Keratinocyte (primary cell): ENCODE data around the gene EEIG2. TPM values are rescaled to one million over a fixed set of nuclear protein-coding genes. Genes with fewer than 3 reads are reported as not detected.

Experiments used
- DNase-seq: peaks from one replicate; pipeline ENCODE4 v3.0.0-alpha.2; 2011; ENCODE audit warnings: low read depth, missing footprints, low spot score
- FAIRE-seq: peaks from 2 replicates; lab custom pipeline; 2011; peaks lifted over from hg19 to GRCh38; lab: Jason Lieb, UNC
- H2AFZ ChIP-seq: 2 replicates; pipeline ENCODE4 v1.6.0; 2012; ENCODE audit warnings: low read length, control low read depth, inconsistent platforms; ENCODE audit not compliant: control insufficient read depth
- H3K27ac ChIP-seq: 2 replicates; pipeline ENCODE4 v1.5.1; 2011; ENCODE audit warnings: low read length; ENCODE audit not compliant: control insufficient read depth, insufficient read depth
- H3K27me3 ChIP-seq: 3 replicates; pipeline ENCODE4 v1.6.0; 2011; ENCODE audit warnings: low read length; ENCODE audit not compliant: control insufficient read depth, insufficient read depth; ENCODE audit errors: extremely low read depth
- H3K36me3 ChIP-seq, 2 experiments: 2 replicates in 1 of 2; 3 replicates in 1 of 2; pipeline ENCODE4 v1.5.1; 2011; ENCODE audit warnings: low read length in 2 of 2, mild to moderate bottlenecking in 1 of 2; ENCODE audit not compliant: control insufficient read depth in 2 of 2, insufficient read depth in 2 of 2; ENCODE audit errors: extremely low read depth in 1 of 2
- H3K4me1 ChIP-seq: 3 replicates; pipeline ENCODE4 v1.5.1; 2011; ENCODE audit warnings: low read length; ENCODE audit not compliant: control insufficient read depth, insufficient read depth; ENCODE audit errors: extremely low read depth
- H3K4me2 ChIP-seq: 3 replicates; pipeline ENCODE4 v1.6.0; 2011; ENCODE audit warnings: low read depth, low read length; ENCODE audit not compliant: control insufficient read depth, insufficient read depth; ENCODE audit errors: extremely low read depth
- H3K4me3 ChIP-seq, 3 experiments: fragments of 200-600 bp in 1 of 3; sonication (generic) in 1 of 3; 2 replicates in 2 of 3; 3 replicates in 1 of 3; pipeline ENCODE4 v1.5.1; 2011 to 2016; ENCODE audit warnings: low read length in 3 of 3, mild to moderate bottlenecking in 3 of 3, control low read depth in 2 of 3, inconsistent platforms in 1 of 3, low read depth in 1 of 3, mixed read lengths in 1 of 3, mixed run types in 1 of 3, moderate library complexity in 1 of 3; ENCODE audit not compliant: control insufficient read depth in 2 of 3, insufficient read depth in 2 of 3; ENCODE audit errors: extremely low read depth in 1 of 3
- H3K79me2 ChIP-seq: 2 replicates; pipeline ENCODE4 v1.6.0; 2012; ENCODE audit warnings: low read length; ENCODE audit not compliant: control insufficient read depth, insufficient read depth
- H3K9ac ChIP-seq: 3 replicates; pipeline ENCODE4 v1.6.0; 2011; ENCODE audit warnings: low read length; ENCODE audit not compliant: control insufficient read depth, insufficient read depth; ENCODE audit errors: extremely low read depth
- H3K9me1 ChIP-seq: 3 replicates; pipeline ENCODE4 v1.6.0; 2011; ENCODE audit warnings: low read length; ENCODE audit not compliant: control insufficient read depth, insufficient read depth; ENCODE audit errors: extremely low read depth
- H3K9me3 ChIP-seq: 2 replicates; pipeline ENCODE4 v1.5.1; 2012; ENCODE audit warnings: low read depth, low read length; ENCODE audit not compliant: control insufficient read depth
- H4K20me1 ChIP-seq: 3 replicates; pipeline ENCODE4 v1.6.0; 2011; ENCODE audit warnings: low read length; ENCODE audit not compliant: control insufficient read depth, insufficient read depth; ENCODE audit errors: extremely low read depth
- CTCF ChIP-seq, 3 experiments: IDR thresholded peaks in 1 of 3; conservative IDR thresholded peaks in 1 of 3; optimal IDR thresholded peaks in 1 of 3; 2 replicates in 2 of 3; 3 replicates in 1 of 3; pipeline versions ENCODE3 to v1.5.1; 2011; ENCODE audit warnings: low read length in 3 of 3, mild to moderate bottlenecking in 3 of 3, moderate library complexity in 2 of 3, control low read depth in 1 of 3, inconsistent platforms in 1 of 3; ENCODE audit not compliant: insufficient read depth in 2 of 3; ENCODE audit errors: extremely low read depth in 1 of 3
- EZH2 ChIP-seq: IDR thresholded peaks from one replicate; pipeline ENCODE4 v1.6.1; 2012; ENCODE audit warnings: inconsistent platforms, mild to moderate bottlenecking, low read length, moderate library complexity
- dilution Hi-C: fragments of 300-500 bp; cut with MboI; formaldehyde crosslinking; loops from one replicate; pipeline ENCODE4 v1.7.0; 2020; ENCODE audit warnings: low sequenced_read_pairs; ENCODE audit not compliant: extremely low pct_ligation_motif_present
- polyA plus RNA-seq, 5 experiments: library from polyadenylated mRNA; depleted of rRNA in 3 of 5; stranded (reverse) in 3 of 5; stranded (forward) in 1 of 5; unstranded in 1 of 5; fragments of >200 nt; gene quantifications; 1 replicate in 1 of 5; 2 replicates in 3 of 5; 3 replicates in 1 of 5; pipeline versions ENCODE4 v1.2.1 to v1.2.3, GENCODE V29; 2011 to 2012; ENCODE audit warnings: missing spikeins in 2 of 5, low read depth in 1 of 5, low replicate concordance in 1 of 5

Gene EEIG2
- polyA plus RNA-seq, 1 donor (not counting 4 experiments of a cell fraction or from before 2014, with no cell fraction given) = 2.0 TPM

DNA sequence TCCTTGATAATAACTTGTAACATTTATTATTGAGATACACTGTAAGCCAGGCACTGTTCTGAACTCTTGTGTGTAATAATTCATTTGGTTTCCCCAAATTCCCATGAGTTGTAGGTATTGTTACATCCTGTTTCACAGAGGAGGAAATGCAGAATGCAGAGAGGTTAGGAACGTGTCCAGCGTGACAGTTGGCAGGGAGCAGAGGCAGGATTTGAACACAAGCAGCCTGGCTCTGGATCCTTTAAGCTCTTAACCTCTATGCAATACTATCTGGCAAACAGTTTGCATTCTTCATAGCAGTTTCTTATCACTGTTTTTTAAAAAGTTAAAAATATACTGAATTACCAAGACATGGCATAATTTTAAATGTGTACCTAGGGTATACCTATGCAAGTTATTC, 30.5 kb downstream of the EEIG2 start:
- Histone ChIP-seq H3K4me3 (no peak overlapping the region), H2AFZ (no peak overlapping the region), H3K9me3 (no peaks in the 10 kb centered on the region), H3K4me2 (no peak overlapping the region), H3K79me2 (no peaks in the 10 kb centered on the region), H3K9ac (no peak overlapping the region), H3K27me3 (no peaks in the 10 kb centered on the region), H3K4me1 (no peaks in the 10 kb centered on the region), H3K27ac (no peak overlapping the region), H3K36me3 (no peaks in the 10 kb centered on the region), H3K9me1 (no peaks in the 10 kb centered on the region), H4K20me1 (no peaks in the 10 kb centered on the region)
- dilution Hi-C loops = no loop called here
- no peak for TF ChIP-seq EZH2
- TF ChIP-seq CTCF (optimal IDR thresholded peaks at IDR 0.05 in 1 of 3, IDR thresholded peaks at IDR 0.05 in 1 of 3, conservative IDR thresholded peaks at IDR 0.05 in 1 of 3; ENCODE audit: extremely low read depth in 1 of 3, insufficient read depth in 2 of 3, low read length in 3 of 3) = no peak
- DNase-seq (no peak), FAIRE-seq (no peak)

GRCh38 chr1:108590957-108591356, 31.1 kb downstream of the EEIG2 start:
- Histone ChIP-seq H3K4me1 (no peaks in the 10 kb centered on the region), H3K4me2 (no peak overlapping the region), H3K27me3 (no peaks in the 10 kb centered on the region), H3K36me3 (no peaks in the 10 kb centered on the region), H4K20me1 (no peaks in the 10 kb centered on the region), H3K9ac (no peak overlapping the region), H3K4me3 (no peak overlapping the region), H3K9me3 (no peaks in the 10 kb centered on the region), H3K79me2 (no peaks in the 10 kb centered on the region), H3K27ac (no peak overlapping the region), H2AFZ (no peak overlapping the region), H3K9me1 (no peaks in the 10 kb centered on the region)
- FAIRE-seq (no peak), DNase-seq (no peak)
- no peak for TF ChIP-seq EZH2
- TF ChIP-seq CTCF (optimal IDR thresholded peaks at IDR 0.05 in 1 of 3, IDR thresholded peaks at IDR 0.05 in 1 of 3, conservative IDR thresholded peaks at IDR 0.05 in 1 of 3; ENCODE audit: extremely low read depth in 1 of 3, insufficient read depth in 2 of 3, low read length in 3 of 3) = no peak
- dilution Hi-C loops = no loop called here
